ENCODE measurements around the gene AMZ1. TPM values are rescaled to one million over a fixed set of nuclear protein-coding genes. Genes with fewer than 3 reads are reported as not detected.
"Not testable (repeated sequence)": the region's sequence is repeated elsewhere in the genome, so short reads cannot be mapped to it uniquely, and the experiment has no call there.

AMZ1 gene
- total RNA-seq, 2 experiments from 2014 or later: 0.11 to 0.14 TPM

GRCh38 chr7:2724453-2725177 is 36.6 kb downstream of the AMZ1 start:
- Mint-ChIP-seq H3K27me3 (peaks cover 3% of the 10 kb centered on the region), H3K27ac (no peak overlapping the region), H3K9me3 (no peaks in the 10 kb centered on the region), H3K36me3 (ENCODE audit: low read depth) (peaks cover 3% of the 10 kb centered on the region), H3K4me1 (ENCODE audit: low read depth) (peaks cover 20% of the 10 kb centered on the region), H3K4me3 (no peak overlapping the region)
- ATAC-seq: no peak
- peak; percentile 31 for DNase-seq
- POLR2A ChIA-PET: interaction anchor here (0.7 to 1.3 kb wide), 3 partner anchors 10 to 140 kb away, joined by 3 to 4 read pairs (median 4); no protein-coding TSS in a partner anchor
- intact Hi-C loops (cut with micrococcal nuclease): no loop called here
- CTCF ChIA-PET: interaction anchor here (0.8 to 2.1 kb wide), 3 partner anchors 15 to 48 kb away, joined by 3 to 12 read pairs (median 4); no protein-coding TSS in a partner anchor
- no peak for TF ChIP-seq CTCF (IDR thresholded peaks at IDR 0.05)

- Mint-ChIP-seq H3K27ac (no peak overlapping the region), H3K9me3 (no peaks in the 10 kb centered on the region), H3K4me1 (ENCODE audit: low read depth) (peaks cover 13% of the 10 kb centered on the region), H3K36me3 (ENCODE audit: low read depth) (peaks cover 7% of the 10 kb centered on the region), H3K4me3 (no peak overlapping the region), H3K27me3 (no peaks in the 10 kb centered on the region)
- POLR2A ChIA-PET: interaction anchor here (0.9 to 1.3 kb wide), 2 partner anchors 9 to 25 kb away, joined by 4 read pairs; no protein-coding TSS in a partner anchor
- no peak for ATAC-seq
- no peak for TF ChIP-seq CTCF (IDR thresholded peaks at IDR 0.05)
- no peak for DNase-seq
- intact Hi-C loops (cut with micrococcal nuclease): no loop called here
- CTCF ChIA-PET: interaction anchor here (0.8 kb wide), 2 partner anchors 16 to 47 kb away, joined by 3 to 4 read pairs; no protein-coding TSS in a partner anchor
Observed at GRCh38 chr7:2725178-2726105, 37.4 kb downstream of the AMZ1 start.

GRCh38 chr7:2726316-2727018 is 38.5 kb downstream of the AMZ1 start:
- POLR2A ChIA-PET: interaction anchor here (0.7 kb wide), 1 partner anchor 8 kb away, joined by 3 read pairs; no protein-coding TSS in a partner anchor
- CTCF ChIA-PET: interaction anchor here (0.7 to 1.6 kb wide), 2 partner anchors 16 to 32 kb away, joined by 3 to 4 read pairs; no protein-coding TSS in a partner anchor
- peaks cover 7% of the 10 kb centered on the region for H3K4me1 Mint-ChIP-seq (ENCODE audit: low read depth)
- H3K36me3 Mint-ChIP-seq (ENCODE audit: low read depth): peaks cover 9% of the 10 kb centered on the region
- DNase-seq: peak; percentile 1
- no peak overlapping the region for H3K4me3 Mint-ChIP-seq
- H3K27me3 Mint-ChIP-seq: no peaks in the 10 kb centered on the region
- no peak for TF ChIP-seq CTCF (IDR thresholded peaks at IDR 0.05)
- ATAC-seq: no peak
- intact Hi-C loops (cut with micrococcal nuclease): no loop called here
- no peaks in the 10 kb centered on the region for H3K9me3 Mint-ChIP-seq
- no peak overlapping the region for H3K27ac Mint-ChIP-seq

- ATAC-seq; DNase-seq; POLR2A ChIA-PET; intact Hi-C loops (cut with micrococcal nuclease); H3K4me3 Mint-ChIP-seq; H3K27ac Mint-ChIP-seq; H3K27me3 Mint-ChIP-seq; H3K9me3 Mint-ChIP-seq: not testable (repeated sequence)
- Mint-ChIP-seq H3K4me1 (ENCODE audit: low read depth) (peaks cover 13% of the 10 kb centered on the region), H3K36me3 (ENCODE audit: low read depth) (peaks cover 12% of the 10 kb centered on the region)
- CTCF ChIA-PET: interaction anchor here (0.9 to 1.6 kb wide), 2 partner anchors 17 to 18 kb away, joined by 3 to 4 read pairs; no protein-coding TSS in a partner anchor
Observed at GRCh38 chr7:2727206-2727605, 39.2 kb downstream of the AMZ1 start.
